Measurements from ENCODE around the gene SLC16A7.

DNA sequence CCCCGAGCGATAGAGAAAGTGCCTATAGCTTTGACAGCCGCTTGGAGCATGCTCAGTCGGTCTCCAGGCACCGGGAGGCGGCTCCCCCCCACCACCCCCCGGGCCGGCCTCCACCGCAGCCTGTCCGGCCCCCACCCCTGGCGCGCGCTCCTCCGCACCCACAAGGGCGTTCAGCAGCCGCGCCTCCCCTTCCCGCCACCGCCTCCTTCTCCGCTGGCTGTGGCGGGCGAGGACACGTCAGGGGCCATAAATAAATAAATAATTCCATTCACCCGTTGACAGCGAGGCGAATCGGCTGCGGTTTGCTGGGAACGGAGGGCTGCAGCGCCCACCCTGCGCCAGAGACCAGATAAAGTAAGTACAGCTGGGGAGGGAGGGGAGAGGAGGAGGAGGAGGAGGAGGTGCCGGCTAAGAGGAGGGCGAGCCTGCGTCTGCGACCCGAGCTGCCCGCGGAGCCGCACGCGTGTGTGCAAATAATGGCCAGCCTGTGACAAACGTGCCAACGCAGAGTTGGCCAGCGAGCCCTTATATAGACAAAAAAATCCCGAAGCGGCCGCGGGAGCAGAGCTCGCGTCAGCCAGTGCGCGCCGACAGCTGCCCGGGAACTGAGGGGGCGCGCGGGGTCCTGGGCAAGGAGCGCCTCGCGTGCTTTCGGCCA lies at the start of gene SLC16A7:
- TF ChIP-seq CTCF (IDR thresholded peaks at IDR 0.05) = no peak
- no peak for TF ChIP-seq POLR2A (IDR thresholded peaks at IDR 0.05)
